ENCODE results near the gene GPD1L.

The GPD1L gene

DNA sequence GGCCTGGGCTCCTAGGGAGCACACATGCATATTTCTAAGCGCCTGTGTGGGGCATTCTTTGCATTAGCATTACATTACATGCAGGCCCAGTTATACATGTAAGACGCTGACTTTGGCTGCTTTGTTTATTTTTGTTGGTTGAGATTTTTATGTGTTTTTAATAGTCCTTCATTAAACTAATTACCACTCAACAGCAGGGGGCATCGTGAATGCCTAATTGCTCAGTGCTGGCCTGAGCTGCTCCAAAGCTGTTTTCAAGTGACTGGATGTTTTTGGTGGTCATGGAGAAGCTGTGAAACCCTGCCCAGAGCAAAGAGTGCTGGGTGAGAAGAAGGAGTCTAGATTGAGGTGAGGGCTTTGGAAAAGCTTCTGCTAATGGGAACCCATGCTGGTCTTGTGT lies 41.5 kb downstream of the GPD1L start (continued):
- peak; percentile 70 for TF ChIP-seq GFI1B (tag by site-specific recombination; IDR thresholded peaks at IDR 0.05)
- TF ChIP-seq, protein P1, sequence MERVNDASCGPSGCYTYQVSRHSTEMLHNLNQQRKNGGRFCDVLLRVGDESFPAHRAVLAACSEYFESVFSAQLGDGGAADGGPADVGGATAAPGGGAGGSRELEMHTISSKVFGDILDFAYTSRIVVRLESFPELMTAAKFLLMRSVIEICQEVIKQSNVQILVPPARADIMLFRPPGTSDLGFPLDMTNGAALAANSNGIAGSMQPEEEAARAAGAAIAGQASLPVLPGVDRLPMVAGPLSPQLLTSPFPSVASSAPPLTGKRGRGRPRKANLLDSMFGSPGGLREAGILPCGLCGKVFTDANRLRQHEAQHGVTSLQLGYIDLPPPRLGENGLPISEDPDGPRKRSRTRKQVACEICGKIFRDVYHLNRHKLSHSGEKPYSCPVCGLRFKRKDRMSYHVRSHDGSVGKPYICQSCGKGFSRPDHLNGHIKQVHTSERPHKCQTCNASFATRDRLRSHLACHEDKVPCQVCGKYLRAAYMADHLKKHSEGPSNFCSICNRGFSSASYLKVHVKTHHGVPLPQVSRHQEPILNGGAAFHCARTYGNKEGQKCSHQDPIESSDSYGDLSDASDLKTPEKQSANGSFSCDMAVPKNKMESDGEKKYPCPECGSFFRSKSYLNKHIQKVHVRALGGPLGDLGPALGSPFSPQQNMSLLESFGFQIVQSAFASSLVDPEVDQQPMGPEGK (tag by site-specific recombination; IDR thresholded peaks at IDR 0.05), result no peak
- peak; percentile 64; the same call in 1 of the 2 replicates for TF ChIP-seq ZEB2 (tag by site-specific recombination; IDR thresholded peaks at IDR 0.05)
- TF ChIP-seq ZBTB10 (tag by site-specific recombination; IDR thresholded peaks at IDR 0.05), result no peak
- TF ChIP-seq PRDM6 (tag by site-specific recombination; IDR thresholded peaks at IDR 0.05), result peak; percentile 81
- TF ChIP-seq WT1 (tag by site-specific recombination; IDR thresholded peaks at IDR 0.05), result peak; percentile 96
- TF ChIP-seq ZNF169 (tag by site-specific recombination; IDR thresholded peaks at IDR 0.05), result no peak
- TF ChIP-seq, protein P2, sequence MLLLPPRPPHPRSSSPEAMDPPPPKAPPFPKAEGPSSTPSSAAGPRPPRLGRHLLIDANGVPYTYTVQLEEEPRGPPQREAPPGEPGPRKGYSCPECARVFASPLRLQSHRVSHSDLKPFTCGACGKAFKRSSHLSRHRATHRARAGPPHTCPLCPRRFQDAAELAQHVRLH (tag by site-specific recombination; IDR thresholded peaks at IDR 0.05), result no peak
- TF ChIP-seq ZNF391 (tag by site-specific recombination; IDR thresholded peaks at IDR 0.05; ENCODE audit: borderline replicate concordance, low read depth), result peak; percentile 56; the same call in 1 of the 2 replicates
- TF ChIP-seq ZFHX2 (tag by site-specific recombination; conservative IDR thresholded peaks at IDR 0.05), result no peak
- TF ChIP-seq ZNF2 (tag by site-specific recombination; IDR thresholded peaks at IDR 0.05), result peak; percentile 38; the same call in 1 of the 2 replicates
- TF ChIP-seq TRIM28 (IDR thresholded peaks at IDR 0.05; ENCODE audit: borderline replicate concordance, low read length), result no peak
- TF ChIP-seq ZNF324 (tag by site-specific recombination; IDR thresholded peaks at IDR 0.05), result no peak
- 0 out of 2 replicates have a peak, but pooled peaks have one; percentile 26 for TF ChIP-seq KLF10 (tag by site-specific recombination; IDR thresholded peaks at IDR 0.05)
- TF ChIP-seq, protein P3, sequence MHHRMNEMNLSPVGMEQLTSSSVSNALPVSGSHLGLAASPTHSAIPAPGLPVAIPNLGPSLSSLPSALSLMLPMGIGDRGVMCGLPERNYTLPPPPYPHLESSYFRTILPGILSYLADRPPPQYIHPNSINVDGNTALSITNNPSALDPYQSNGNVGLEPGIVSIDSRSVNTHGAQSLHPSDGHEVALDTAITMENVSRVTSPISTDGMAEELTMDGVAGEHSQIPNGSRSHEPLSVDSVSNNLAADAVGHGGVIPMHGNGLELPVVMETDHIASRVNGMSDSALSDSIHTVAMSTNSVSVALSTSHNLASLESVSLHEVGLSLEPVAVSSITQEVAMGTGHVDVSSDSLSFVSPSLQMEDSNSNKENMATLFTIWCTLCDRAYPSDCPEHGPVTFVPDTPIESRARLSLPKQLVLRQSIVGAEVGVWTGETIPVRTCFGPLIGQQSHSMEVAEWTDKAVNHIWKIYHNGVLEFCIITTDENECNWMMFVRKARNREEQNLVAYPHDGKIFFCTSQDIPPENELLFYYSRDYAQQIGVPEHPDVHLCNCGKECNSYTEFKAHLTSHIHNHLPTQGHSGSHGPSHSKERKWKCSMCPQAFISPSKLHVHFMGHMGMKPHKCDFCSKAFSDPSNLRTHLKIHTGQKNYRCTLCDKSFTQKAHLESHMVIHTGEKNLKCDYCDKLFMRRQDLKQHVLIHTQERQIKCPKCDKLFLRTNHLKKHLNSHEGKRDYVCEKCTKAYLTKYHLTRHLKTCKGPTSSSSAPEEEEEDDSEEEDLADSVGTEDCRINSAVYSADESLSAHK (tag by site-specific recombination; IDR thresholded peaks at IDR 0.05), result peak; percentile 65
- TF ChIP-seq GLI2 (tag by site-specific recombination; IDR thresholded peaks at IDR 0.05; ENCODE audit: borderline replicate concordance, low read depth), result peak; percentile 36; the same call in 1 of the 2 replicates
- TF ChIP-seq ZNF837 (tag by site-specific recombination; IDR thresholded peaks at IDR 0.05), result no peak
- TF ChIP-seq, protein P4, sequence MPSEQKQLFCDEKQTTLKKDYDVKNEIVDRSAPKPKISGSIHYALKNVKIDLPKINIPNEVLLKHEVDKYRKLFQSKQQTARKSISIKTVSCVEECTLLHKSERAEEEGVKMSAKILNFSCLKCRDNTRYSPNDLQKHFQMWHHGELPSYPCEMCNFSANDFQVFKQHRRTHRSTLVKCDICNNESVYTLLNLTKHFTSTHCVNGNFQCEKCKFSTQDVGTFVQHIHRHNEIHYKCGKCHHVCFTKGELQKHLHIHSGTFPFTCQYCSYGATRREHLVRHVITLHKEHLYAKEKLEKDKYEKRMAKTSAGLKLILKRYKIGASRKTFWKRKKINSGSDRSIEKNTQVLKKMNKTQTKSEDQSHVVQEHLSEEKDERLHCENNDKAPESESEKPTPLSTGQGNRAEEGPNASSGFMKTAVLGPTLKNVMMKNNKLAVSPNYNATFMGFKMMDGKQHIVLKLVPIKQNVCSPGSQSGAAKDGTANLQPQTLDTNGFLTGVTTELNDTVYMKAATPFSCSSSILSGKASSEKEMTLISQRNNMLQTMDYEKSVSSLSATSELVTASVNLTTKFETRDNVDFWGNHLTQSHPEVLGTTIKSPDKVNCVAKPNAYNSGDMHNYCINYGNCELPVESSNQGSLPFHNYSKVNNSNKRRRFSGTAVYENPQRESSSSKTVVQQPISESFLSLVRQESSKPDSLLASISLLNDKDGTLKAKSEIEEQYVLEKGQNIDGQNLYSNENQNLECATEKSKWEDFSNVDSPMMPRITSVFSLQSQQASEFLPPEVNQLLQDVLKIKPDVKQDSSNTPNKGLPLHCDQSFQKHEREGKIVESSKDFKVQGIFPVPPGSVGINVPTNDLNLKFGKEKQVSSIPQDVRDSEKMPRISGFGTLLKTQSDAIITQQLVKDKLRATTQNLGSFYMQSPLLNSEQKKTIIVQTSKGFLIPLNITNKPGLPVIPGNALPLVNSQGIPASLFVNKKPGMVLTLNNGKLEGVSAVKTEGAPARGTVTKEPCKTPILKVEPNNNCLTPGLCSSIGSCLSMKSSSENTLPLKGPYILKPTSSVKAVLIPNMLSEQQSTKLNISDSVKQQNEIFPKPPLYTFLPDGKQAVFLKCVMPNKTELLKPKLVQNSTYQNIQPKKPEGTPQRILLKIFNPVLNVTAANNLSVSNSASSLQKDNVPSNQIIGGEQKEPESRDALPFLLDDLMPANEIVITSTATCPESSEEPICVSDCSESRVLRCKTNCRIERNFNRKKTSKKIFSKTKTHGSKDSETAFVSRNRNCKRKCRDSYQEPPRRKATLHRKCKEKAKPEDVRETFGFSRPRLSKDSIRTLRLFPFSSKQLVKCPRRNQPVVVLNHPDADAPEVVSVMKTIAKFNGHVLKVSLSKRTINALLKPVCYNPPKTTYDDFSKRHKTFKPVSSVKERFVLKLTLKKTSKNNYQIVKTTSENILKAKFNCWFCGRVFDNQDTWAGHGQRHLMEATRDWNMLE (tag by site-specific recombination; conservative IDR thresholded peaks at IDR 0.05; ENCODE audit: low read depth), result no peak
- TF ChIP-seq ZBTB44 (tag by site-specific recombination; IDR thresholded peaks at IDR 0.05), result peak; percentile 97
- TF ChIP-seq ZNF398 (tag by site-specific recombination; IDR thresholded peaks at IDR 0.05), result no peak
- no peak for TF ChIP-seq ZNF530 (tag by site-specific recombination; IDR thresholded peaks at IDR 0.05; ENCODE audit: low read depth)
- no peak for TF ChIP-seq ZNF701 (tag by site-specific recombination; IDR thresholded peaks at IDR 0.05)
